ENCODE data around the gene MRPS22.

MRPS22 gene

DNA sequence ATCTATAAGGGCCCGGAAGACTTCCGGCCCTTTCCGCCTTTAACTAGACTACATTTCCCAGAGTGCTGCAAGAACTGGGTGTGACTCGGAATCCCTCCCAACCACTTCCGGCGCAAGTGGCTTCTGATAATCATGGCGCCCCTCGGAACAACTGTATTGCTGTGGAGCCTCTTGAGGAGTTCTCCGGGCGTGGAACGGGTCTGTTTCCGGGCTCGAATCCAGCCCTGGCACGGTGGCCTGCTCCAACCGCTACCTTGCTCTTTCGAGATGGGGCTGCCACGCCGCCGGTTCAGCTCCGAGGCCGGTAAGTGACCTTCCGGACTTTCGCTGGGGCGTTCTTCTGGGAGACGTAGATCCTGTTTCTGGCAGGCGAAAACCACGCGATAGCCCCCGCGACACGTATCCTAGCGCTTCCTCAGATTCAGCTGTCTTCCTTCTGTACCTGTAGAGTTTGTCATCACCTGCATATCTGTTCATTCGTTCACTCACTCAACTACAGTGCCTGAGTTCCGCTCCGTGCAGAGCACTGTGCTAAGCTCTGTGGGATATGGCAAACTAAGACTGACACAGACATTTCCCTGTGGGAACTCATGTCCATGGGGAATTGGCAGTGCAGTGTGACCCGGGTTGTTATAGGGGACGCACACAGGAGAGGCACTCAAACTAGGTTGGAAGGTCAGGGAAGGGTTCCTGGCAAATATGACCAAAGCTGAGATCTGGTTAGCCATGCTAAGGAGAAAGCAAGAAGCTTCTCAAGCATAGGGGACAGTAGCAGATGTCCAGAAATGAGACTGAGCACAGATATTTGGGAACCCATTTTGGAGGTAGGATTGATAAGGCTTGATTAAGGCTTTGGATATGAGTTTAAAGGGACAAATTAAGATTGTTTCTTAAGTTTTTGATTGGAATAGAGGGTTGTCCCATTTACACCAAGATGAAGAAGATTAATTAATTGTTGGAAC lies at the start of gene MRPS22:
TSS of gene MRPS22 (plus strand) at position 126 of the 962 bp plus-strand sequence. CDS start at position 133, 7 bp downstream.
- H3K4me3 ChIP-seq (ENCODE audit: low read length) = peak within 1 kb of the TSS; percentile 64
- TF ChIP-seq, protein P1, sequence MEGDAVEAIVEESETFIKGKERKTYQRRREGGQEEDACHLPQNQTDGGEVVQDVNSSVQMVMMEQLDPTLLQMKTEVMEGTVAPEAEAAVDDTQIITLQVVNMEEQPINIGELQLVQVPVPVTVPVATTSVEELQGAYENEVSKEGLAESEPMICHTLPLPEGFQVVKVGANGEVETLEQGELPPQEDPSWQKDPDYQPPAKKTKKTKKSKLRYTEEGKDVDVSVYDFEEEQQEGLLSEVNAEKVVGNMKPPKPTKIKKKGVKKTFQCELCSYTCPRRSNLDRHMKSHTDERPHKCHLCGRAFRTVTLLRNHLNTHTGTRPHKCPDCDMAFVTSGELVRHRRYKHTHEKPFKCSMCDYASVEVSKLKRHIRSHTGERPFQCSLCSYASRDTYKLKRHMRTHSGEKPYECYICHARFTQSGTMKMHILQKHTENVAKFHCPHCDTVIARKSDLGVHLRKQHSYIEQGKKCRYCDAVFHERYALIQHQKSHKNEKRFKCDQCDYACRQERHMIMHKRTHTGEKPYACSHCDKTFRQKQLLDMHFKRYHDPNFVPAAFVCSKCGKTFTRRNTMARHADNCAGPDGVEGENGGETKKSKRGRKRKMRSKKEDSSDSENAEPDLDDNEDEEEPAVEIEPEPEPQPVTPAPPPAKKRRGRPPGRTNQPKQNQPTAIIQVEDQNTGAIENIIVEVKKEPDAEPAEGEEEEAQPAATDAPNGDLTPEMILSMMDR (conservative IDR thresholded peaks at IDR 0.05; ENCODE audit: low read length) = no peak
- peak; percentile 90 for DNase-seq (ENCODE audit: low read depth)

DNA sequence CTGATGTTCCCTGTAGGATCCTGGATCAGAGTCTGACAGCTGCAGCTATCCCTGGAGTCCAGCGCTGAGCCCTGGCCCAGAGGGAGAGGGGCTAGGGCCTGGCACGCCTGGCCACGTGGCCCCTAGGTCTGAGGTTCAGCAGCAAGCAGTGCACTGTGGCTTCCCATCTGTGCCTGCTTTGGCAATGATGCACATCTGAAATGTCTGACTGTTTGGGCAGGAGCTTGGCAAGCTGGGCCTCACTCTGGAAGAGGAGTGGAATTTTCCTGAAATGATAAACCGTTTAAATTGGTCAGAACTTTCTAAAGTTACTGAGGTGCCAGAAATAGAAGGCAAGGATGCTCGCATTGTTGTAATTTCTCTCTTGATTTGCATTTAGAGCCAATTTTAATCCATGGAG lies 48.8 kb upstream of the MRPS22 start:
- TF ChIP-seq, protein P1 (conservative IDR thresholded peaks at IDR 0.05; ENCODE audit: low read length) = no peak
- DNase-seq (ENCODE audit: low read depth) = peak; percentile 66
- H3K4me3 ChIP-seq (ENCODE audit: low read length) = no peak overlapping the region

DNA sequence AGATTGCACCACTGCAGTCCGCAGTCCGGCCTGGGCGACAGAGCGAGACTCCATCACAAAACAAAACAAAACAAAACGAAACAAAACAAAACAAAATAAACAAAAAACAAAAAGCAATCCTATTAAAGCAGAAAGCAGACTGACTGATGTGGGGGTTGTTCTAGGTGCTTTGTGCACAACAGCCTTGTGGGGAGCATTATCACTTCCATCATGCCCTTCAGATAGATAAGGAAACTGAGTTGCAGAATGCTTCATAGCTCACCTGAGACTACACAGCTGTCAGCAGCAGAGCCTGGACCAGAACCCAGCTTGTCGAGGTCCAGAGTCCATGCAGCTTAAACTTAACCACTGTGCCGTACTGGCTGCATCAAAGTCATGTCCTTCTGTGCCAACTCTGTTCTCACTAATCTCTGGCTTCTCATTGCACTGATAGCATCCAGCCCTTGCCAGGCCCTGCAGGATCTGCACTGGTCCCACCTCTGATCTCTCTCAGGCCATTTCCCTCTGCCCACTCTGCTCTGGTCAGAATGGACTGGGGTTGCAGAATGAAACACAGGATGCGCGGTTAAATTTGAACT lies 47.6 kb upstream of the MRPS22 start:
- H3K4me3 ChIP-seq (ENCODE audit: low read length) = no peak overlapping the region
- DNase-seq (ENCODE audit: low read depth) = no peak
- TF ChIP-seq, protein P1 (conservative IDR thresholded peaks at IDR 0.05; ENCODE audit: low read length) = no peak

DNA sequence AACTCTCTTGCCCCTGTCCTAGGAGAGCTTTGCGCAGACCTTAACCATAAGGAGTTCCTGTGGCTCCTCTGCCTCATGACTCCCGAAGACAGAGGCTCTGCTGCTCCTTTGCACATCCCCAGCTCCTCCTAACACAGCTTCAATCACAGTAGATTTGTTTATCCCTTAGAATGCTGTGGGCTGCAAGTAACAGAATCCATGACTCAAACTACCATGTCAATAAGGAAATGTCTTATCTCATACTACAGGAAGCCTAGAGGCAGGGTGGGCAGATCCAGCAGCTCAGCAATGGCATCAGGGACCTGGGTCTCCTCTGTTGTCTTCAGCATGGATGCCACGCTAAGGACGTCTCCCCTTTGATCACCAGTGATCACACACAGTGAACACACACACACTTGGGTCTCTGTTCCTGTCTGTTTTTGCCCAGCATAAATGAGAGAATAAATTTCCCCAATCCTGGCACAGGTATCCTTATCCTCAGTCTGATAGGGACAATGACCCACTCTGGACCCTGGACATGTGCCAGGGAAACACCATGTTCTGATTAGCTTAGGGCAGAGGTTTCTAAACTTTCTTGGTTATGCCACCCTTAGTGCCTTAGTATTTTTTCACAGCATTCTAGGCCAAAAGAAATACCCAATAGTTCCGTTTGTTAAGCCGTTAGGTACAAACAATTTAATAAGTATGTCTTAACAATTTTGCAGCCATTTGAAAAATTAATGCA lies 46.1 kb upstream of the MRPS22 start:
- no peak for DNase-seq (ENCODE audit: low read depth)
- TF ChIP-seq, protein P1 (conservative IDR thresholded peaks at IDR 0.05; ENCODE audit: low read length) = no peak
- H3K4me3 ChIP-seq (ENCODE audit: low read length) = no peak overlapping the region

DNA sequence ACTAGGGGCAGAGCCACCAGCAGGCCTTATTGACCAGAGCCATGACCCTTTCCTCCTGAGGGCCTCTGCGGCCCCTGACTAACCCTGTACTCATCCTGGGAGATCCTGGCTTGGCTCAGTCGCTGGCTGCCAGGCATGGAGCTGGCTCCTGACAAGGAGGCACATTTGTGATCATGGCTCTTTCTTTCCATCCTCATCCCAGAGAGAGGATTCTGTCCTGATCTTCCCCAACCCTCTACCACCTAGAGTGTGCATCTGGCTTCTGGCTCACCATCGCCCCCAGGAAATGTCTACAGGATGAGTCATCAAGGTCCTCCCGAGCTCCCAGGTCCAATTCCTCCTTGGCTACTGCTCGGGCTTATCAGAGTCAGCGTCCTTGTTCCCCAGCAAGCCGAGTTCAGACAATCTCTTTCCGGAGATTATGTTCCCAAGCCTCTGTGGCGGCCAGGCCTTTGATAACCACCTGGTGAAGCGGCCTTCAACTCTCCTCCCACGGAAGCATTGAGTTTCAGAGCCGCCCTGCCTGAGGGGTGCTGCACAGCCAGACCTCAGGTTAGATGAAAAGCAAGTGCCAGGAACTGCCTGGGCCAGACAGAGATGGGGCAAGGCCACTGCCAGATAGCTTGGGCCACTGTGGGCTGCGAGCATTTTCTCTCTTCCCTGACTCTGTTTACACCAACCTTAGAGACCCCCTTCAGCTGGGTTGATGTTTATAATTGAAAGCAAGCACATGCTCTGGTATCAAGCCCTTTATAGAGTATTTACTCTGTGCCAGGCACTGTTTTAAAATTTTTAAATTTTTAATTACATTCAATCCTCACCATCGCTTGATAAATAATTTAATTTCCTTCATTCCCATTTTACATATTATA lies 44.3 kb upstream of the MRPS22 start:
- TF ChIP-seq, protein P1 (conservative IDR thresholded peaks at IDR 0.05; ENCODE audit: low read length) = no peak
- DNase-seq (ENCODE audit: low read depth) = peak; percentile 55
- H3K4me3 ChIP-seq (ENCODE audit: low read length) = no peak overlapping the region

DNA sequence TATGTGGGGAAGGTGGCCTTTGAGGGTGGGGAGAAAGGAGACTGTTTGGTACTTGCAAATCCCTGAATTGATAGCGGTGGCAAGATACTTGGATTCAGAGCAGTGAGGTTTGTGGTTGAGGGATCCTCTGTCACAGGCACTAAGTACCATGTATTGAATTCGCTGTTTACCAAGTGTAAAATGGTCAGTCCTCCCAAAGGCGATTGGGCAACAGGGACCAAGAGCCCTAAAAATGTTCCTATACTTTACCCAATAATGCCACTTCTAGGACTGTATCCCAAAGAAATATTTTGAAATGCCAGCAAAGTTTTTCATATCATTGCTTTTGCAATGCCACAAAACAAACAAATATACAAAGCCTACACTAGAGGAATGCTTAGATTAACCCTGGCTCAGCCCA lies 43.4 kb upstream of the MRPS22 start:
- no peak overlapping the region for H3K4me3 ChIP-seq (ENCODE audit: low read length)
- no peak for DNase-seq (ENCODE audit: low read depth)
- TF ChIP-seq, protein P1 (conservative IDR thresholded peaks at IDR 0.05; ENCODE audit: low read length) = no peak
